NCI-H1092 treated with DMSO at 0.1 percent for 48 hours (cell line): Measurements from ENCODE around the gene TMPRSS11F.
"Not testable (repeated sequence)": the region's sequence is repeated elsewhere in the genome, so short reads cannot be mapped to it uniquely, and the experiment has no call there.

Experiments
- DNase-seq: peaks from one replicate; lab custom pipeline; 2025; lab: John Stamatoyannopoulos, UW

Gene TMPRSS11F

DNA sequence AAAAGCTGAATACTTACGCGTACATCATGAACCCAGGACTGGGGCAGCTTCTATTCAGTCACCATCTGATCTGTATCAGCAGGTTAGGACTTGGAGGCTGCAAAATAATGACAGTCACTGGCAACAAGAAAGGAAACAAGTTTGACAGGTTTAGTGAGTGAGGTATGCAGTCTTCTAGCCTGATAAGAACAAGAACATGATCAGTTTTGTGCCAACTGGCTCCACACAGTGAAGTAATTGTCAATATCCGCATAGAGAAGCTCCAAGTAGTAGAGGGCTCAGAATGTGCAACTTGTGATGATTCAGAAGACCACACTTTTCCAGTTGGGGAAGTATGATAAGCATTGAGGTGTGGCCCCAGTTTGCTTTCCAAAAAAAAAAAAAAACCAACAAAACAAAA lies at the start of gene TMPRSS11F:
Gene TMPRSS11F (minus strand): TSS at position 77 of the 400 bp plus-strand sequence. CDS start 49 bp downstream, at position 28.
- DNase-seq = no peak

DNA sequence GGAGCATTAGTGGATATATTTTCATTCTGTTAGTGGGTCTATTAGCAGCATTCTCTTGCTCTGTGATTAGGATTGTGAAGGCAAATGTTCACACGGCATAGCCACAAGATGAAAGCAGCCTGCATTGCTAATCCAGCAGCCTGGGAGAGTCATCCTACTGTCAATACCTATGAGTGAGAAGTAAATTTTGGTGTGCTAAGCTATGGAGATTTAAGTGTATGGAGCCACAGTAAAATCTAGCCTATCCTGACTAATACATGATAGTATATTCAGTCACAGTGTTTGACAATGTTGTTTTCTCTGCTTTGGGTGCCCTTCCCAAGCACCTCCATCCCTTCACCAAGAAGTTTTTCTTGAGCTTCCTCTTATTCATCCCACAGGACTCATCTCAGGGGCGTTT lies 47.2 kb upstream of the TMPRSS11F start:
- DNase-seq = no peak

DNA sequence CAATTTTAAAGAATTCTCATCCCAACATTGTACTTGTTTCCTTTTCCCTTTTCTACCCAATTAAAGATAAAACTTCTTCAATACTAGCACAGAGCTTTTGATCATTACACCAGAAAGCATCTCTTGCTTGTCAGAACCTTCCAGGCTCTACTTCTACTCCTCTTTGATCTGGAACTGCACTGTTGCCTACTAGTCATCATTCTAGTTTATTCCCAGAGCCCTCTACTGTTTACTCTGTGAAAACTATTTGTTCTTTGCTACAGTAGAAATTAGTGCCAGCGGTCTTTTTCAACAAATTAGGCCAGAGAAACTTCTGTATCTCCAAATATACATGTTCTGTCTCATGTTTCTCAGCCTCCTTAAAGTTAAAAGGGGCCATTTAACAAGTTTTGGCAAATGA lies 46.8 kb upstream of the TMPRSS11F start:
- DNase-seq = no peak

DNA sequence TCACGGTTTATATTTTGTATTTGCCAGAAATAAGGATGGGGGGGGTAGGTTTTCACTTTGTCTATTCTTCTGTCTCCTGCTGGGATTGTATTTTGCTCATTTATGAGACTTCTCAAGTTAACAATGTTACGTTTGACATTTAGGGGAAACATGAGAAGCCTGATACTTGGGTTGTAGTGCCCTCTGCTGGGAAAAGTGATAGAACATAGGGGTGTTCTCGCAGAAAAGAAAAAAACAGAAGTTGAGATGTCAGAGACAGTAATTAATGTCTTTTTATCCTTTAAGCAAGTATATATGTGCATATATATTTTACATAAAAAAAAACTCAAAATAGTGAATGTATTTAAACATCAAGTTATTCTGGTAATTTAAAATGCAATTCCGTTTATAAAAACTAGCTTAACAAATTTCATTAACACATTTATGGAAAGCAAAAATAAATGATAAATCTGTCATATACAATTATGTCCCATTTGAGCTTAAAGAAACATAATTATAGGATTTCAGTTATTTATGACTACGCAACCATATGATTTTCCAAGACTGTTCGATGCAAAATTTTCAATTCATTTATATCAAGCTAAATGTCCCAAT lies 46.0 kb upstream of the TMPRSS11F start:
- peak; percentile 57 for DNase-seq

DNA sequence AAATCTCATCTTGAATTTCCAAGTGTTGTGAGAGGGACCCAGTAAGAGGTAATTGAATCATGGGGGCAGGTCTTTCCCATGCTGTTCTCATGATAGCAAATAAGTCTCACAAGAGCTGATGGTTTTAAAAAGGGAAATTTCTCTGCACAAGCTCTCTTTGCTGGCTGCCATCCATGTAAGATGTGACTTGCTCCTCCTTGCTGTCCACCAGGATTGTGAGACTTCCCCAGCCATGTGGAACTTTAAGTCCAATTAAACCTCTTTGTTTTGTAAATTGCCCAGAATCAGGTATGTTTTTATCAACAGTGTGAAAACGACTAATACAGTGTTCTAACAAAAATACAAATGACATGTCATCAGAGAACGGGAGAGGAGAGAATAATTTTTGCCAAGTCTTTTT lies 44.7 kb upstream of the TMPRSS11F start:
- not testable (repeated sequence) for DNase-seq

DNA sequence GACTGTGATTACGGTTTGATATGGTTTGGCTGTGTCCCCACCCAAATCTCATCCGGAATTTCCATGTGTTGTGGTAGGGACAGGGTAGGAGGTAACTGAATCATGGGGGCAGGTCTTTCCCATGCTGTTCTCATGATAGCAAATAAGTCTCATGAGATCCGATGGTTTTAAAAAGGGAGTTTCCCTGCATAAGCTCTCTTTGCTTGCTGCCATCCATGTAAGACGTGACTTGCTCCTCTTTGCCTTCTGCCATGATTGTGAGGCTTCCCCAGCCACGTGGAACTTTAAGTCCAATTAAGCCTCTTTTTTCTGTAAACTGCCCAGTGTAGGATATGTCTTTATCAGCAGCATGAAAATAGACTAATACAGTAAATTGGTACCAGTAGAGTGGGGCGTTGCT lies 42.5 kb upstream of the TMPRSS11F start:
- DNase-seq = not testable (repeated sequence)

DNA sequence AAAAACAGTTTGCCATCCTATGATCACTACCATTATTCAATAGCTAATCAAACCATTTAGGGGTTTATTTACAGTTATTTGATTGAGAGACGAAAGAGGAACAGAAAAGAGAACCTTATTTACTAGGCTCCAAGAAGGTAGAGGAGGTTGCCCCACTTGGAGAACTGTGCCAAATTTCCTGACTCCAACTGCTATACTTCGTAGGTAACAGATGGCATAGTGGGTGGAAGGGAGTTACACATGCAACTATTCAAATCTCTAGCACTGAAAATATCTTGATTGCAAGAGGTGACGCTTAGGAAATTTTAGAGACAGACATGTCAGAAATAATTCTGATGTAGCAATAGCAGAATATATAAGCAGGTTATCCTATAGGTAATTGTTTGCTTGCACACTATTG lies 38.0 kb upstream of the TMPRSS11F start:
- DNase-seq = no peak

DNA sequence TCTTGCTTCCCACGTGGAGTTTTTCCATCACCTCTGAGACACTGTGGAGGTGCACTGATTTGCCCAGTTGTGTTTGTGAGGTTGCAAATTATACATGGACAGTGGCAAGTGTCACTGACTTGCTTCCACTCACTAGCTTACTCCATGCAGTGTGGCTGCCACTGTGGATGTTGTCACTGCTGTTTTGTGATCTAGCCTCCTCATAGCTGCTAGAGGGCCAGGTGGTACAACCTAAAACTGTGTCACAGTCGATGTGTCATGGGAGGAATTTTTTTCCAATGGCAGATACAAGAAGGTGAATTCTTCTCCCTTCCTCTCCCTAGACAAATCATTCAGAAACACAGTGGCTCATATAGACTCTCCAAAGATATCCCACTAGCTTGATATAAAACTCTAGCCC lies 37.5 kb upstream of the TMPRSS11F start:
- DNase-seq = no peak

DNA sequence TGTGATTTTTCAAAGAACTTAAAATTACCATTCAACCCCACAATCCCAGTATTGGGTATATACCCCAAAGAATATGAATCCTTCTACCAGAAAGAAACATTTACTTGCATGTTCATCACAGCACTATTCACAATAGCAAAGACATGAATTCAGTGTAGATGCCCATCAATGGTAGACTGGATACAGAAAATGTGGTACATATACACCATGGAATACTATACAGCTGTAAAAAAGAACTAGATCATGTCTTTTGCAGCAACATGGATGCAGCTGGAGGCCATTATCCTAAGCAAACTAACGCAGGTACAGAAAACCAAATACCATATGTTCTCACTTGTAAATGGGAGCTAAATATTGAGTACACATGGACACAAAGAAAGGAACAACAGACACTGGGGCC lies 34.1 kb upstream of the TMPRSS11F start:
- no peak for DNase-seq

DNA sequence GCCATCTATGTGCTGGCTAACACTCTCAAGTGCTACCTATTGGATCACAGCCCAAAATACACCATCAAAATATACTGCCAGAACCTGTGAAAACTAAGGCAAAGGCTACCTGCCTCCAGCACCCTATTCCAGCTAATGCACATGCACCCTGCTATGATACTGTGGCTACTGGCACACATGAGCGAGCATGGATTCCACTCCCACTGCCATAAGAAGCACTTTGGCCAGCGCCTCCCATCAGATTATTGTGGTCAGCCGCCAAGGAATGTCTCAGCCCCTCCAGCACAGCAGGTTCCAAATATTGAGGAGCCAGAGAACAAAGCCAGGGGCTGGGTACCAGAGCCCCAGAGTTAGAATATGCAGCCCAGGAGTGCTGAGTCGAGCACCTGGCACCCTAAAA lies 32.5 kb upstream of the TMPRSS11F start:
- peak; percentile 1 for DNase-seq

DNA sequence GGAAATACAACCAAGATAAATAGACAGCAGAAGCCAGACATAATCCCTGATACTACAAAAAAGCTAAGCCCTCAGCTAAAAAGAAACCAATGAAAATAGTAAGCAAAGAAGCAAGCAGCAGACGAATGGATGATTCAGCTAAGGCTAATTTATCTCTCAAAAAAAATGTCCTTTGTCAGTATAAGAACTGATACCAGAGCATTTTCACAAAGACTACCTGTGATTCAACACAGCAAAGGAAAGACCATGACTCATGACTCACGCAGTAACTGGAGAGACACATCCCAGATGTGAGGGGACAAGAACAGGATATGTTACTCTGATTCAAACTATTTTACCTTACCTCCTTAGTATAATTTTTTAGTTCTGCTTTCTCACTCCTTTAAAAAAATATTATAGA lies 22.7 kb upstream of the TMPRSS11F start:
- no peak for DNase-seq

DNA sequence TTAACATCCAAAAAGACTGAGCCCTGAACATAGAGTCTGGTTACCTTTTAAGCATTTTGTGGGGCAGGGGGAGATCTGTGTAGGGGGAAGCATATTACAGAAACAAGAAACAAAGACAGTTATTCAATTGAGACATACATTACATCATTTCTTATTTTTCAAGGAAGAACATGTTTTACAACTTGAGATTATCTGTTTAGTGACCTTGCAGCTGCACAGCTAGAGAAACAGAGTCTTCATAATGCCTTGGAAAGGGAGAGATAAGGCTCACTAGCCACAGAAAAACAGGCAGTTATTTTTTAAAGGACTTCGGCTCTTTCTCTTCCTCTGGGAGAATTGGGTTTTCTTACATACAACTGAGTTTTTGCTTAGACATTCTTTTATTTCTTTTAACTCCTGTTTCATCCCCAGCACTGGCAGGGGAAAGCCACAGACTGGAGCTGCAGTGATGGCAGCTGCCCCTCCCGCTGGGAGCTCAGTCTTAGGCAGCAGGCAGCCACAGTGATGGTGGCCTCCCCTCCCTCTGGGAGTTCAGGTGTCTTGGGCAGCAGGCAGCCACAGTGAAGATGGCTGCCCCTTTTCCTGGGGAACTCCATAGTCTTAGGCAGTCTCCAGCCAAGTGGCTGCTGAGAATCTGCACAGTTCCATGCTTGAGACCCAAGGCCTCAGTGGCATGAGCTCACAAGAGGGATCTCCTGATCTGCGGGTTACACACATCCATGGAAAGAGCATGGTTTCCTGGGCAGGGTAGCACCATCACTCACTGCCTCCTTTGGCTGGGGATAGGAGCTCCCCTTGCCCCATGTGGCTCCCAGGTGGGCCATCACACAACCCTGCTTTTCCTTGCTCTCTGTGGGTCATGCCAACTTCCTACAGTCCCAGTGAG lies 19.4 kb upstream of the TMPRSS11F start:
- DNase-seq = no peak

DNA sequence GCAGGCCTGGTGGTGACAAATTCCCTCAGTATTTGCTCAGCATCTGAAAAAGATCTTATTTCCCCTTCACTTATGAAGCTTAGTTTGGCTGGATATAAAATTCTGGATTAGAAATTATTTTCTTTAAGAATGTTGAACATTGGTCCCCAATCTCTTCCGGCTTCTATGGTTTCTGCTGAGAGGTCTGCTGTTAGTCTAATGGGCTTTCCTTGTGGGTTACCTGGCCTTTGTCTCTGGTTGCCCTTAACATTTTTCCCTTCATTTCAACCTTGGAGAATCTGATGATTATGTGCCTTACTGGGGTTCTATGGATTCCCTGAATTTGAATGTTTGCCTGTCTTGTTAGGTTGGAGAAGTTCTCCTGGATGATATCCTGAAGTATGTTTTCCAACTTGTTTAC lies 17.4 kb upstream of the TMPRSS11F start:
- no peak for DNase-seq

DNA sequence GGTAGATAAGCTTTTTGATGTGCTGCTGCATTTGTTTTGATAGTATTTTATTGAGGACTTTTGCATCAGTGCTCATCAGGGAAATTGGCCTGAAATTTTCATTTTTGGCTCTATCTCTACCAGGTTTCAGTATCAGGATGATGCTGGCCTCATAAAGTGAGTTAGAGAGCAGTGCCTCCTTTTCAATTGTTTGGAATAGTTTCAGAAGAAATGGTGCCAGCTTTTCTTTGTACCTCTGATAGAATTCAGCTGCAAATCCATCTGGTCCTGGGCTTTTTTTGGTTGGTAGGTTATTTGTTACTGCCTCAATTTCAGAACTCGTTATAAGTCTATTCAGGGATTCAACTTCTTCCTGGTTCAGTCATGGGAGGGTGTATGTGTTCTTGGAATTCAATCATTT lies 15.6 kb upstream of the TMPRSS11F start:
- no peak for DNase-seq

DNA sequence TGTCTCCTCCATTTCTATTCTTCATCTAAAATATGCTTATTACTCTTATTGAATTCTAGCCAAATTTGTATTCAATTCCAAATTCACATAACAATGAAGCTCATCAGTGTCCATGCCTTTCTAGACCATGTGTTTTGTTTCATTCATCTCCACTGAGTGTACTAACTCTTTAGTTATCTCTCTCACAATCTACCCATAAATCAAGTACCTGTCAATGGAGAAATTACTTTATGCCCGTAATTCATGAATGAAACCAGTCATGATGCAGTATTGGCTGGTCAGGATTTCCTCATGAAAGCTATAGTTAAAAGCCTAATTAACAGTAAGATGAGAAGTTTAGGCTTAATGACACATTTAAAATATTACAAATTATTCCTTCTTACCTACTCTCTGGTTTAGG lies 12.2 kb upstream of the TMPRSS11F start:
- no peak for DNase-seq

DNA sequence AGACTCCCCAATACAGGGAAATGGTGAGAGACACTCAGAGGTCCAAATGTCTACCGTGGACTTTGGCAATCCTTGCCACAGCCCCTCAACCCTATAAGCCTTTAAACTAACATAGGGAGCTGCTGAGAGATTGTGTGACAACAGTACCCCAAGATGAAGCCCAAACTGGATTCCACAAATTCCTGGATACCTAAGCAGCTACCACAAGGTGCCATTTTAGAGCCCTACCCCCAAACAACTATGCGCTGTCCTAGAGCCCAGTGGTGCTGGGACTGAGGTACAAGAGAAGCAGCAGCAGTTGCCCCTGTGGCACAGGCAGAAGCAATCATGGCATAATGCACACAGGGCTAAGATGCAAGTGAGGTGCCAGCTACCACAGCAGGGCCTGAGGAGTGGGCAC lies 2.7 kb upstream of the TMPRSS11F start:
- DNase-seq = no peak

DNA sequence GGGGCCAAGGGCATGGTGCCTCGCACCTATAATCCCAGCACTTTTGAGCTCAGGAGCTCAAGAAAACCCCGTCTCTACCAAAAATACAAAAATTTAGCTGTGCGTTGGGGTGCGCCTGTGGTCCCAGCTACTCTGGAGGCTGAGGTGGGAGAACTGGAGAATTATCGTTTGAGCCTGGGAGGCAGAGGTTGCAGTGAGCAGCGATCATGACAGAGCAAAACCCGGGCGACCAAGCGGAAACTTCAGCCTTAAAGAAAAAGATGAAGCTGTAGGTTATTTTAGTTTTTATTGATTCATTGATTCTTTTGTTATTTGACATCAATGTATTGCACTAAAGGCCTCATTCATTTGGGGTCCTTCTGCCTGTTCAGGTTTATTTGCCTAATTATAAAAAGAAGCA lies 5.4 kb downstream of the TMPRSS11F start:
- no peak for DNase-seq

DNA sequence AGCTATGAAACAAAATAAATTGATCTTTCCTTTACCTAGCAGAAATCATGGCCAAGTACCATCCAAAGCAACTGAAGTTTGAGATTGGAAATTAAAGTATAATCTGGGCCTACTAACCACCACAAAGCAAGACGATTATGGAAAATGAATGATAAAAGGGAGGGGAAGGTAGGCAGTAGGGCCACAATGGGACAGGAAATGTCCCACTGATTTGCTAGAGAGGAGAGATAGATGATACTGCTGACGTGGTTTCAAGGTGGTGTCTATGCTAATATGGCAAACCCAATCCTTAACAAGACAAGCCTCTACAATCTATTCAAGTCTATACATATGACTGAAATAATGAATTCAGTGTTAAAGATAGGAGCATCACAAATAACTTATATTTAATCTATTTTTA lies 6.1 kb downstream of the TMPRSS11F start:
- DNase-seq = no peak

DNA sequence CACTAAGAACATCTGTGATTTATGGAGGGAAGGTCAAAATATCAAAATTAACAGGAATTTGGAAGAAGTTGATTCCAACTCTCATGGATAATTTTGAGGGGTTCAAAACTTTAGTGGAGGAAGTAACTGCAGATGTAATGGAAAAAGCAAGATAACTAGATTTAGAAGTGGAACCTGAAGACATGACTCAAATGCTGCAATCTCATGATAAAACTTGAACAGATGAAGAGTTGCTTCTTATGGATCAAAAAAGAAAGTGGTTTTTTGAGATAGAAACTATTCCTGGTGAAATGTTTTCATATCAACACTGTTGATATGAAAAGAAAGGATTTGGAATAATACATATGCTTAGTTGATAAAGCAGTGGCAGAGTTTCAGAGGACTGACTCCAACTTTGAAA lies 9.7 kb downstream of the TMPRSS11F start:
- DNase-seq = no peak

DNA sequence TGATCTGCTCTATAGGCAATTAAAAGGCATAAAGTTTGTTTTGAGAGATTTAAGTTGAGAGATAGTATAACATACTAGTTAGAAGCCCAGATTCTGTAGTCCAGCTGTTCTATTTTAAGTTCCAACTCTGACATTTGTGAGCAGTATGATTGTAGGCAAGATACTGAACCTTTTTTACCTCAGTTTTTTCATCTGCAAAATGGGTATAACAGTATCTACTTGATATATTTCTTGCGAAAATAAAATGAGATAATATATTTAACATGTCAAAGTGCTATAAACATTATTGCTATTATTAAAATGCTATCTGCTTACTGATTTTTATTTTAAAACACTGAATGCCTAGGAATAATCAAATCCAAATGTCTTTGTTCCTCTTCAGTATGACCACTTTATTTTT lies 19.2 kb downstream of the TMPRSS11F start:
- DNase-seq = no peak

DNA sequence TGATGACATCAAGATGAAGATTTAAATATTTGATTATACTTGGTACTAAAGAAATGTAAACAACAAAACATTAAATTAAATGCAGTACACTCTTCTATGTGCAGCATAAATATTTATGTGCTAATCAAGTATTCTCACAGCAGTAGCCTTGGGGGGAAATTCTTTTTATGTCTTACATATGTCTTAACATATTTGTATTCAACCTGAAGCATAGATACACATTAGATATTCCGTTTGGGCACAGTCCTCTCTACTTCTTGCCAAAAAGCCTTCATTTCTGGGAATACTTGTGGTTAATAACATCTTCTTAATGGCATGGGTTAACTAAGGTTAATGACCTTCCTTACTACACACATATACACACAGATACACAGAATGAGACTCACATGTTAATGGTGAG lies 19.8 kb downstream of the TMPRSS11F start:
- no peak for DNase-seq

DNA sequence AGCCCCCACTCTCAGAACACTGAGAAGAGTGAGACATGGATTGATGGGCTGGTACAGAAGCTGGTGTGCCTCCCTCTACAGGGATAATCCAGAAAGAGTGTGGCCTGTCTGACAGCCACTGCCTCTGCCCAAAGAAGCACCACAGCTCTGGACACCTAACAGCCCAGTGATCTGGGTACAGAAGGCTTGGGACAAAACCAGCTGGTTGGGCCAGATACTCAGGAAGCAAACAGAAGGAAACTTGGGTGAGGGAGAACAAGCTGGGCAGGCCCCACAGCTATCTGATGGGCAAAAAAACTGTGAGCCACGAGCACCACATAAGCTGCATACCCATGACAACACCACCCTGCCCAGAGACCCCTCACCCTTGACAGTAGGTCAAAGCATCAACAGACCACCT lies 46.9 kb downstream of the TMPRSS11F start:
- DNase-seq = no peak

DNA sequence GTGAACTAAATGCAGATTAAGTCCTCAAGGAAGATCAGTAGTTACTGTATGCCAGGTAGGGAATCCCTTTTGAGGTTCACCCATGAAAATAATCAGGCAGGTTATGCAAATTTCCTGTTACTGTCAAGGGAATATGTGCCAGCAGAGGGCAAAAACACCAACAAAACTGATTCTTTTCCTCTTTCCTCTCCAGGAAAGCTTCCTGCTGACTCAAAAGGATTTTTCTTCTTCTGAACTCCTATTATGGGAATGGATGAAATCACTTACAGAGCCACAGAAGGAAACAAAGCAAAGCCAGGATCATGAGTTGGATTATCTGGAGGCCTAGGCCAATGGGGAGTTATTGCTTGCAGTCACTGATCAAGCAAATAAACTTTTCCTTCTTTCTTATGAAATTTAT lies 49.7 kb downstream of the TMPRSS11F start:
- no peak for DNase-seq

DNA sequence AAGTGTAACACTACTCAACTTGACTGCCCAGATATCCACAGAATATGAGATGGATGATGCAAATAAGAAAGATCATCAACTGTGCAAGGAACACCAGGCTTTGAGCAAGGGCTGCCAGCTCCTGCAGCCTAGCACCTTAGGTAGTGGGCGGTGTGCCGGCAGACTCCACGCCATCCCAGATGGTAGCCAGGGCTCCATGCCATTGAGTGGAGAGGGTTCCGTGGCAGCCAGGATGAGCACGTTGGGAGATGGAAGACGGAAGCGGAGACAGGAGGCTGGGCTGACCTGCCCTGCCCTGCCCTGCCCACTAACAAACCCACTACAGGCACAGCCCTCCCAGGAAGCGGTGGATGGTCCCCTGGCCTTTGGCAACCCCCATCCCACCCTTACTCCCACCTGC lies 51.9 kb downstream of the TMPRSS11F start:
- no peak for DNase-seq
